Fibroblast of skin of back (primary cell): ENCODE data around the gene ADGRL3.
"Not testable (repeated sequence)": the region's sequence is repeated elsewhere in the genome, so short reads cannot be mapped to it uniquely, and the experiment has no call there.

Experiments
- DNase-seq: peaks from one replicate; pipeline ENCODE4 v3.0.0-alpha.2; 2013

Gene ADGRL3

DNA sequence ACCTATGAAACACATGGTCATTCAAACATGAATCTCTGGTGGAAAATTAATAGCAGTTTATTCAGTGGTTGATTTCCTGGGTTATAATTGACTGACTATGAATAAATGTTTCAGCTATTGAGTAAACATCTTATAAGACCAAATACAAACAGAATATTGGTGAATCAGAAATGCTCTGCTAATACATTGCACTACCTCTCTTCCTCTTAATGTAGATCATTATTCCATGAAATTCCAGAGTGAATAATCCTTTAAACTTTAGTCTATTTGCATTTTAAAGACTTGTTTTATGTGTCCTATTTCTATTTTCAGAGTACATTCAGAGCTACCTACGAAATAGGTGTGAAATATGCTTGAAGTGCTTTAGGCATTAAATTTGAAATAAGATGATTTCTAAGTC is 715.4 kb downstream of the ADGRL3 start:
- DNase-seq = no peak

DNA sequence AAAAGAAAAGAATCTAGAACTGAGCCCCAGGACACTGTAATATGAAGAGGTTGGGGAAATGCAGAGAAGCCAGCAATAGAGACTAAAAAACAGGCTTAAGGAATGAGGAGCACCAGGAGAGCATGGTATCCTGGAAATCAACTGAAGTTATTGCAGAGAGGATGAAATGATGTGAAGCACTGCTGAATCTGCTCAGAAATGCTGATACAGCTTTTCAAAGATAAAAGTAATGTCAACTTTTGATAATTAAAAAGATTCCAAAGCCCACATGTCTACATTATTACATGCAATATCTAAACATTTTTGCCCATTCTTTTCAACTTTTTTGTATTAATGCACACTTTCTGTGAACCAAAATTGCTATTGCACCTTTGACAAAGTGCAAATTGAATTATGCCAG is 718.4 kb downstream of the ADGRL3 start:
- no peak for DNase-seq

DNA sequence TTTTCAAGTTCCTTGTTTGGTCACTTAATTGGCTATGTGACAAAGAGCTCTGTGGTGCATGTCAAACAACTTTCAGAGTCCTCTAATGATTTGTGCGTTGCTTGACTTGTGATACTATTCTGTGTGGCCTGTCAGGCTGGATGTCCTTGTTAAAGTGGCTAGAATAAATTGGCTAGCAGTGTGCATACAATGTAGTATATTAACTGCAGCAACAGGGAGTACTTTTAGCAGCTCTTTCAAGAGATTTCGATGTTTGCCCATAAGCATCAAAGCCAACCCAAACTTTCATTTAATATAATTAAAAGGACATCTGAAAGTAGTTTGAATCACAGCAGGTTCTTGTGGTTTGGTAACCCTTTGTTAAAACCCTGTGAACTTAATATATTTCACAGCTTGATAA is 718.9 kb downstream of the ADGRL3 start:
- no peak for DNase-seq

DNA sequence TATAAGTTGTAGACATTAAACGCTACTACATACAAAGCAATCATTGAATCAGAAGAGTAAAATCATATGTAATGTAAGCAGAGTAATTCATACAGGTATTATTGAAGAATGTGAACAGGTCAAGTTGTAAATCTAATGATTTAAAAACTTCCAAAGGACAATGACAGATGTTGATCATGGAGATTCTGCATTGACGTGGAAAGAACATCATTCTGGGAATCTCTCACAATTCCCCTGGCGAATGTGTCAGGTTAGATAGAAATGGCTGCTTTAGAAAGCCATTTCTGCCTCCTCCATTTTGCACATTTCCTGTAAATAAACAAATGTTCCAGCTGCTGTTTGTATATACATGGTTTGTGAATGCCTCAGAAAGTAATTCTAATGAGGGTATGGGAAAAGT is 719.4 kb downstream of the ADGRL3 start:
- no peak for DNase-seq

DNA sequence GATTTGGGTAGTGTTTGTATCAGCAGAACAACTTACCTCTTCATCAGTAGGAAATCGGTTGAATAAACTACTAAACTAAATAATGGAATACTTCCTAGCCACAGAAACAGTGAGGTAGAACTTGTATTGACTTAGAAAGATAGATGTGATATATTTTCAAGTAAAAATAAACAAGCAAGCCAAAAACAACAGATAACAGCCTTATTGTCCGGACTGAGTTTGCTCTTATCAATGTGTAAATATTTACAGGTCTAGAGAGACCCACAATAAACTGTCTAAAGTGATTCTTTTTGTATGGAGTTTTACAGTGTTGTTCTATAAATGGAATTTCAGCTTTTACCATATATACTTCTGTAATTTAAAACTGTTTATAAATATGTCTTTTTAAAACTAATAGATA is 721.8 kb downstream of the ADGRL3 start:
- DNase-seq = no peak

DNA sequence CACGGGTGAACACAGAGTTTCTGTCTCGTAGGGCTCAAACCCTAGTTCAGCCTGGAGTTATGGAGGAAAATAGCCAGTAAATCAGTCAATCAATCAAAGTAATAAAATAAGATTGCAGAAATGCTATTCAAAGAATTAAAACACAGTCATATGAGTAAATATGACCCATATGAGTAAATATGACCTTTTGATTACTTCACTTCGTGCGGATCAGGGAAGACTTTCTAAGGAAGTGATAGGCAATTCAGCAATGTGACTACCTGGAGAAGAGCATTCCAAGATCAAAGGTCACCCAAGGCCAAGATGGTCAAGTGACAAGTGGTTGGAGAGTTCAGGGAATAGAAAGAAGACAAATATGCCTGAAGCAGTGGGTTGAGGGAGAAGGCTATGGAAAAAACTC is 722.6 kb downstream of the ADGRL3 start:
- DNase-seq = no peak

DNA sequence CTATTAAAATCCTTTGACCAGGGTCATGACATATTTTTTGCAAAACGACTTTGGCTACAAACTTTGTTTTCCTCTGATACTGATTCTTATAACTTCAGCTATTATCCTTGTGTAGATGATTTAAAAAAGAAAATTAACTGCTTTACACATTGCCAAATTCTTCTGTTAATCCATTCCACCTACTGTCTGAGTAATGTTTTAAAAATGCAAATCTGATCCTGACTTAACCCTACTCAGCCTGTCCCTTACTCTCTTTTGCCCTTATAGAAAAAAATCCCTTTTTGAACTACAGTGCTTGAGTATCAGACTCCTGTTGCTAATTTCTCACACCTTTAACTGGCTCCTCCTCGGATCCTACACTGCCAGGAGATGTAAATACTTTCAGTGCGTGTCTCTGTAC is 723.1 kb downstream of the ADGRL3 start:
- peak; percentile 3 for DNase-seq

DNA sequence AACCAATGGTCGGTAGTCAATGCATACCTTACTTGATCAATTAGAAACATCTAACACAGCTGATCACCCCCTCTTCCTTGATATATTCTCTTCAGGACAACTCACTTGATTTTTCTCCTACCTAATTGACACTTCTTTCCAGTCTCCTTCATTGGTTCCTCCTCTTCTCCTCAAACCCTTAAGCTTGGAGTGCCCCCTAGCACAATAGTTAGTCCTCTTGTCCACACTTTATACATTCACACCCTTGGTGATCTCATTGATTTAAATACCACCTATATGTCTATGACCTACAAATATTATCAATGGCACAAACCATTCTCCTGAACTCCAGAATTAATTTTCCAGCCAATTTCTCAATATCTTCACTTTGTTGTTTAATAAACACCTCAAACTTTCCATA is 724.0 kb downstream of the ADGRL3 start:
- DNase-seq = no peak

DNA sequence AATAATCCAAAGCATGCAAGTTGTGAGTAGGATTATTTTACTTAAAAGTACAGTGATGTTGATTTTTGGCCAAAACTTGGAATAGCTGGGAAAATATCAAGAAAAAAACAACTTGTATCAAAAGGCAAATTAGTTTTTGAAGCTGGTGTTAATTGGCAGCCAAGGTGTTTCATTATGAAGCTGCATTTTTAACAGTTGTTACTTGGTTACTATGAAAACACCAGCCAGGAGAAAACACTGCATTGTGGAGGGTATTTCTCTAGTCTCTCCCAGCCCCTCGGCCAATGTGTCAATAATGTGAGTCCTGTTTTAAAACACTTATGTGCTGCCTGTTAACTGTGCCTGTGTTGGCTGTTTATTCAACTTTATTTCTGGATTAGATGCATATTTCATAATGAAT is 733.4 kb downstream of the ADGRL3 start:
- DNase-seq = no peak

DNA sequence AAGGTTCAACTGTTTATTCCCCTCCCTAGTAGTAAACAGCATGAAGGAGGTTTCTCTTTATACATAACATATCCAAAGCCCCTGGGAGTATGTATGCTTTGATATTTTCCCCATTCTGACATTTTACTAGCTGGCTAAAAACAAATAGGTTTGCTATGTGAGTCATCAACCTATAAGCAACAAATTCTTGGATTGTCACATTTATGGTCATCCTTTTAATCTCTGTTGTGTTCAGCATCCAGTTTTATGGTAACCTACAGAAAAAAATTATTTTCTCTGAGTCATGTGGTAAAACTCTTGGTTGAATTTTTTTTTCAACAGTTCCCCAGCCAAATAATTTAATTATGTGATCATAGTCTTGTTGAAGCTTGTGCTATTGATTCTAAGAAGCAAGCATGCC is 734.1 kb downstream of the ADGRL3 start:
- peak; percentile 13 for DNase-seq

DNA sequence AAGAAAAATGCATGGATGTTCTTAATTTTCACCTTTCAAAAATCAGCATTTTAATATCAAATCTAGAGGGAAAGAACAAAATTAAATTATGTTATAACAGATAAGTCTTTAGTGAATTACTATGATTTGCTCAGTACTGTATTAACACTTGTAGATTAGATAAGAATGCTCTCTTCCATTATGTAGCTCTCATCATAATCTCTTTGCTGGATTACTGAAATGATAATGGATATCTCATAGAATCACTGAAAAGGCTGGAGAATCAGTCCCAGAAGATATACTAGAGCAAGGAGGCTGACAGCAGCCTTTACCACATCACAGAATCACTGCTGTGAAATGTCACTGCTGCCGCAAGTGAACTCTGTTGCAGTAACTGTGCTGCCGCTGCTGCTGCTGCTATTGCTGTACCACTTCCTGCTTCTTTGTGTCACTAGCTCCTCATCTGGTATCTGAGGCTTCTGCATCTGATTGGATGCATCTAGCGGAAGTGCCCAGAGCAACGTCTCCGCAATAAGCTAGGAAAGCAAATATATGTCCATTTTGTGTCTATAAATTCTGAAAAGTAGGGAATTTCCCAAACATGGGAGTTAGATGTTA is 738.2 kb downstream of the ADGRL3 start:
- DNase-seq = no peak

DNA sequence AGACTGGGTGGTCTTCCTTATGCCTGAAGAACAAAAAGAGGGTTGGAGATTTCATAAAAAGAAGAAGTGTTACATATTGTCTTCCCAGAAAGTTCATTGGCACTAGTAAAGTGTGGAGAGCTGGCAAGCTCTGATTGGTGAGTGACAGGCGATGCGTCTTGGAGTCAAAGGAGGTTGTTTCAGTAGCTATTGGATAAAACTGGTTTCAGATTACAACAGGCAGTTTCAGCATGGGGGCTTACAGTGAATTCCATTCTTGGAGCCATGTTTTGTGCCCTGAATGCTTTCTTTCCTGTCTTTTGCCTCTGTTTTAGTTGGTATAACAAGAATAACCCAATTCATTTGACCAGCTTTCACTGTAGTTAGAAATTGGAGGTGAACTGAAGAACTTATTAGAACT is 750.5 kb downstream of the ADGRL3 start:
- DNase-seq = no peak

DNA sequence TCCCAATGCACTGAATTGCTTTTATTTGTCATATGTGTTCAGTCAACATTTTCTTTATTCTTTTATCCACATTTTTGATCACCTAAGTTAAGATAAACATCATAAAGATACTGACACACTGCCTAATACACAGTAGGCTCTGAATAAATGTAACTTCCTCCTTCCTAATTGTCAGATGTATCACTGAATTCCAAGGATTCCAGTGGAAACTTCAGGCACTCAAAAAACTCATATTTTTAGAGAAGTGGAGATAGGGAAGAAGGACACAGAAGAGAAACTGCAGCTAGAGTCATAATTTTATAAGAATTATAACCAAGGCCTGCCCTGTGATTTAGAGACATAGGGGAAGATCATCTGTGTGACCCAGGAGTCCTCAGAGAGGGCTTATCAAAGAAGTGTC is 753.3 kb downstream of the ADGRL3 start:
- DNase-seq = peak; percentile 50

DNA sequence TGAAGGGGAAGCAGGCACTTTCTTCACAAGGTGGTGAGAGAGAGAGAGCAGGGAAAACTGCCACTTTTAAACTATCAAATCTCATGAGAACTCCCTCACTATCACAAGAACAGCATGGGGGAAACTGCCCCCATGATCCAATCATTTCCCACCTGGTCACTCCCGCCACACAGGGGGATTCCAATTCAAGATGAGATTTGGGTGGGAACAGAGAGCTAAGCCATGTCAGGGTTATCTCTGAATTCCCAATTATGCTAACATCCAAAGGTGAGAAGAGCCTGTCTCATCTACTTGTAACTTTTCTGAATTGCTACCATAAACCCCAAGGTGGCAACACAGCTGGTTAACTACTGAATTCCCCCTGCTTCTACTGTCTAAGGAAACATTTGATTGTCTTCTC is 758.5 kb downstream of the ADGRL3 start:
- DNase-seq = no peak

DNA sequence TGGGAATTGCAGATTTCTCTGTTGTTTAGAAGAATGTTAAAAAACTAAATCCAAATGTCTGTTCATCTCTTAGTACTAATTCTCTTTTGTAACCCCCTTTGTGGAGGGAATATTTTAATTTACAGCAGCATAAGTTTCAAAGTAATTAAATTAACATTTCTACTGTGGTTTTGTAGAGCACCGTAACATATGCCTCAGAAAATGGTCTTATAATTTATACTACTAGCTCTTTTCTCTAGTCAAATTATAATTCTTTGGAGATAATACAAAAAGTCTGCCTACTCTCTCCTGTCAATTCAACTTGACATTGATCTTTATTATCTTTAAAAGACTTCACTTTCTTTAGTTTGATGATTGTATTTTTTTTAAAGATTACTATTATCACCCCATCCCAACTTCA is 759.0 kb downstream of the ADGRL3 start:
- no peak for DNase-seq

DNA sequence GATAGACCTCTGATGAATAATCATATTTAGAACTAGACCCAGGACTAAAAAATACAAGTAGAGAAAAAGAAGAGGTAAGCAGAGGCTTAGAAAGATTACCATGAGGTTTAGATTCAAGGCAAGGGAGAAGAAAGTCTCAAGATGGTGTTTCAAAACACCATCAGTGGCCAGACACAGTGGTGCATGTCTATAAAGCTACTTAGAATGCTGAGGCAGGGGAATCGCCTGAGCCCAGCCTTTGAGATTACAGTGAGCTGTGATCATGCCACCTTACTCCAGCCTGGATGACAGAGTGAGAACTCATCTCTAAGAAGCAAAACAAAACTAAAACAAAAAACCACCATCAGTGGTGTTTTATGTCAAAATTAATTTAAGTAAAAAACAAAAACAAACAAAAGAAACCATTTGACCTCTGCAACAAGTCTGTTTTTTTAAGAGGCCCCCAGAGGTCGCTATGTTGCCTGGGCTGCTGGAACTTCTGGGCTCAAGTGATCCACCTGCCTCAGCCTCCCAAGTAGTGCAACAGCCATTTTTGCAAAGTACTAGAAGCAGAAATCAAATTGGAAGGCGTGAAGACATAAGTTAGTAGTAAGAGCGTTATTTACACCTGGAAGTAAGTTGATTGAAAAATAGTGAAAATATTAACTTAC is 784.3 kb downstream of the ADGRL3 start:
- DNase-seq = no peak

DNA sequence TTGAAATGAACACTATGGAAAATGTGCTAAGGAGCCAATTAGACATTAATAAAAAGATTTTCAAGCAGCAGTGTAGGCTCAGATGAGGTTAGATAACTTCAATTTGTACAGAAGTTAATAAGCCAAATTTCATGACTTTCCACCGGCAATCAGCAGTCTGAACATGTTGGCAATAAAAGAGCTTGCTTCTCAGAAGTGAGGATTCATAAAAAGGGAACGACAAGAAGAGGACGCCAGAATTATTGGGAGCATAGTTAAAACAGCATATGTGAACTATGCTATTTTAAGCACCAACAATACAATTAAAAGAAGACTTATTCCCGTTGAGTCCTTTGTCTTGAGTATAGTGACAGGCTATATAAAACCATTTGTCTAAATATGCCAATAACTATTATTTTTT is 785.3 kb downstream of the ADGRL3 start:
- DNase-seq = no peak

DNA sequence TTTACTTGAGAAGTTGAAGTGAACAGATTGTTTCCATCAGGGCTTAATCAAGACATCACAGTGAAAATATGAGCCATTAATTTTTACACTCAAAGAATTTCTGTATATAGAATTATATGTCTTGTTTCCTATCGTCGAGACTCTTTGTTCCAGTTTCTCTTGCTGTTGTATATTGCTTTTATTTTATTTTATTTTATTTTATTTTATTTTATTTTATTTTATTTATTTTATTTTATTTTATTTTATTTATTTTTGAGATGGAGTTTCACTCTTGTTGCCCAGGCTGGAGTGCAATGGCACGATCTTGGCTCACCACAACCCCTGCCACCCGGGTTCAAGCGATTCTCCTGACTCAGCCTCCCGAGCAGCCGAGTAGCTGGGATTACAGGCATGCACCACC is 786.8 kb downstream of the ADGRL3 start:
- DNase-seq = not testable (repeated sequence)

DNA sequence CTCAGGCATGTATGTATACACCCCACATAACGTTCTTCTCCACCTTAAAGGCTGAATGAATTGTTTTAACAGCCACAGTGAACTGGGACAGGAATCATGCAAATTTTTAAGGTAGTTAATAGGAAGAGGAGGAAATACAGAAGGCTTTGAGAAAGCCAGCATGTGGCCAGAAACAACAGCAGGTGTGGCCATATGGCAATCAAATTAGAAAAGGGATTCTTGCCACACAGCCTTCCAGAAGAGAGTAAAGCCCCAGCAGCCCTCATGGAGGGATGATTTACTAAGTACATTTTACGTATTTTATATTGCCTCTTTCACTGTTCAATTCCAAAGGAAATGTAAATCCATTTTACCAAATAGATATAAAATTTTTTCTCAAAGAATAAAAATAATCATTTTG is 792.2 kb downstream of the ADGRL3 start:
- DNase-seq = no peak

DNA sequence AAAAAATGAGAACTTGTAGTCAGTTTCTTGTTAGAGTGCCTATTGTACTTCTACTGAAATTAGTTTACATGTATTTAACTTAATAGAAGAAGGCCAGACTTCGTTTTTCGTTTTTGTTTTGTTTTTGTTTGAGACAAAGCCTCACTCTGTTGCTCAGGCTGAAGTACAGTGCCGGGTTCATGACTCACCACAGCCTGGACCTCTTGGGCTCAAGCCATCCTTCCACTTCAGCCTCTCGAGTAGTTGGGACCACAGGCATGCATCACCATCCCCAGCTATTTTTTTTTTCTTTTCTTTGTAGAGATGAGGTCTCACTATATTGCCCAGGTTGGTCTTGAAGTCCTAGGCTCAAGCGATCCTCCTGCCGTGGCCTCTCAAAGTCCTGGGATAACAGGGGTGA is 793.9 kb downstream of the ADGRL3 start:
- DNase-seq = peak; percentile 70

DNA sequence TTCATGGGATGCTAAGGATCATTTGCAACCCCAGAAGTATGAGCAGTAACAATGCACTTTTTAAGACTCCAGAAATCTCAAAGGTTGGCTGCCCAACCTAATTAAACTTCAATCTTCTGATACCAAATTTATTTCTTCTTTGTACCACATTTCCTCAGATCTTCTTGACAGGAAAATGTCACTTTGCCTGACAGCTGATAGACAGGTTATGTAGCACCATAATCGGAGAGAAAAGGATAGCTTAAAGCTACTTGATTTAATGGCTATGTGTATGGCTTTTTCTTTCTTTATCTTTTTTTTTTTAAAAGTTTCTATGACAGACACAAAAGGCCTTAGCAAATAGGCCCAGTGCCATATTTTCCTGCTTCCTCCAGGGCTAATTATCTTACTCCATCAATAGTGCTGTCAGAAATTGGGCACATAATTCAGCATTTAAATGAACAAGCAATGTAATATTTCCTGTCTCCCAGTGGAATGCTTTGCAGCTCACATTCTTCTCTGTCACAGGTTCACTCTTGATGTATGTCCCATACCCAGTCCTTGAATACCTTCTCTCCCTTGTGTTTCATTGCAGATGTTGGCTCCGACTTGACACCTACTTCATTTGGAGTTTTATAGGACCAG is 795.7 kb downstream of the ADGRL3 start:
- no peak for DNase-seq

DNA sequence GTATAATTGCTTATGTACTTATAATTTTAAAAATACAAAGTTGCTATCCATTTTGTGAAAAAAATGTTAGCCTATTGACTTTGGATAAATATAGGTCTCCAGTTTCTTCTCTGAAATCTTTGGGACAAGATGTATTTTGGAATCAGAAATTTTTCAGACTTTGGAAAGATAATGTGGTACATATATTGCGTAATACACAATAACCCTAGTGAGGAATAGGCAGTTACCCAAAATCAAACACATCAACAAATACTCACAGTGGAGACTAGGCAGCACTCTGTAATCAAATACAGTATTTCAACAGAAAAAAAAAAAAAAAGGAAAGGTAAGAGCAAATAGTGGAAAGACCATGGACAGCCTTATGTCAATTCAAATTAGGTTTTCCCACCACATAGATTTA is 796.8 kb downstream of the ADGRL3 start:
- DNase-seq = no peak

DNA sequence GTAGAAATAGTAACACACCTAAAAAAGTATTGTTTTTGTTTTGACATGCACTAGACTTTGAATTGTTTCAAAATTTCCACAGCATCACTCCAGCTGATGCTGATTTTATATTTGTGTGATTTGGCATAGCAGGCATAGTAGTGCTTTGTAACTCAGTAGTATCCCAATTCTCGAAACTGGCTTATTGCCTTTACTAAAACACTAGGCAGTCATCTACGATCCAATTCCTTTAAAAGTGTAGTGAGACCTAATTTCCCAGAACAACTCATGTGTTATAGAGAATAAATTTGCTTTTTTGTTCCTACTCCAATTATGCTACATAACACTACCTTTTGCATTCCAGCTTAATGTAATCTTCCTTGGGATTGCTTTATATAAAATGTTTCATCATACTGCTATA is 797.7 kb downstream of the ADGRL3 start:
- DNase-seq = no peak

DNA sequence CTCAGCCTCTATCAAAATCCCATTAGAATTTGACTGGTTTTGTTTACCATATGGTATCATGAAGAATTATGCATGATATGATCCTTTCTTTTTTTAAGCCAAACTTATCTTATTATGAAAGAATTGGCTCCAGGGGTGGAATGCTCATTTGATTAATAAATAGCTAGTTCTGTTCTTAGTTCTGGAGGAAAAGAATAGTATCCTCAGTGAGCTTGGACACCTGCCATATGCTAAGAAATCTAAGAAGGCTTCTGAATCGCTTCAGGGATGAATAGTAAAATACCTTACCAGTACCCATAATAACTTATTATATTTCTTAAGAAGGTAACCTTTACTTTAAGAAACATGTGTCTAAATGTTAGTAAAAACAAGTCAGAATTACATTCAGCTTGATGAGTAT is 803.6 kb downstream of the ADGRL3 start:
- no peak for DNase-seq

DNA sequence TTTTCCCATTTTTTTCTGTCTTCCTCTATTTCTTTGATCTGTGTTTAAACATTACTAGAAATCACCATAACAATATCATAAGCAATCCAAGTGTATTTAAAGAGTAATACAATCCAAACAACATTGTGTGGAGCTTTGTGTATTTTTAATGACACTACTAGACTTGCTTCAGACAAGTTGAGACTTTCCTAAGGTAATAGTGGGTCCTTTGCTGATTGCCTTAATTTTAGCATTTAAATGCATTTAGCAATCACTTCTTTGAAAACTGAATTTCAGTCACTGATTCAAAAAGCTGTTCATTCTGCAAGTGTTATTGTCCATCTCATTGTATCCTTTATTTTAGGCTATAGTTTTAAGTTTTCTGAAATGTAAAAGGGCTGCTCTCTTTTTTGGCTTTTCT is 804.8 kb downstream of the ADGRL3 start:
- no peak for DNase-seq
